ENCODE measurements around the gene EVI2B.

The EVI2B gene

DNA sequence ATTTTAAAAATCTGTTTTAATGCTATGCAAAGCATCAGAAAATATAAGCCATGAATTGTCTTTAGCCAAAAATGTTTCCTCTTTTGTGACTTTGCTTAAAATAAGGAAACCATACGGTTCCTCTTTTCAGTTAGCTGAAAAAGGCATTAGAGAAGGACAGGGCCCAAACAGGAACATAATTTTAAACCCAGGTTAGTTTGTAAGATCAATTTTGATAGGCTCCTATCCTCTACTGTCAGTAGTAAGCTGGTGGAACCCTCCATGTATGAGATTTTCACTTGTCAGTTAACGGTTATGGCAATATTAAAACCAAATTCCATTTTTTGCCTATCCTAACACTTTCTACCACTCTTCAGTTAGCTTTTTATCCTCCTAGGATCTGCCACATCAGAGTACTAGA, 4.3 kb downstream of the EVI2B start:
- TF ChIP-seq ZFX (IDR thresholded peaks at IDR 0.05; ENCODE audit: borderline replicate concordance), result no peak
- TF ChIP-seq CTCF (IDR thresholded peaks at IDR 0.05), result no peak
- no peak overlapping the region for H3K27ac ChIP-seq

- TF ChIP-seq ZFX (IDR thresholded peaks at IDR 0.05; ENCODE audit: borderline replicate concordance) (no peak), CTCF (IDR thresholded peaks at IDR 0.05) (no peak)
- H3K27ac ChIP-seq, result no peak overlapping the region
Measured at GRCh38 chr17:31308372-31309334, 5.2 kb downstream of the EVI2B start.

DNA sequence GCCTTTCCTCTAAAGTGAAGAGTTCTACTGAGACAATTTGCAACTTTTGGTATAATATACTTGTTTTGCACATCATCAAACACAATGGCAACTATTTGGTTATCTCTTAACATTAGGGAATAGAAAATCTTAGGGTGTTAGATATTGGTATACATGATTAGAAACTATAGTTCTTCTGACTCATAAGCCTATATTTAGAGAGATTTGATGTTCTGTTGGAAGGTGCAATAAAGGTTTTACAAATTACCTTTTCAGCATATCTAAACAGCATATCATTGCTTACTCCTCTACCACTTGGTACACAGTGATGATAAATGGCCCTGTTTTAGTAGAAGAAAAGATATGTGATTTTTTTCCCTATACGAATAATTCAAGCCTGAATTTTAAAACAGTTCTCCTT, 6.2 kb downstream of the EVI2B start:
- no peak overlapping the region for H3K27ac ChIP-seq
- no peak for TF ChIP-seq CTCF (IDR thresholded peaks at IDR 0.05)
- TF ChIP-seq ZFX (IDR thresholded peaks at IDR 0.05; ENCODE audit: borderline replicate concordance), result no peak

DNA sequence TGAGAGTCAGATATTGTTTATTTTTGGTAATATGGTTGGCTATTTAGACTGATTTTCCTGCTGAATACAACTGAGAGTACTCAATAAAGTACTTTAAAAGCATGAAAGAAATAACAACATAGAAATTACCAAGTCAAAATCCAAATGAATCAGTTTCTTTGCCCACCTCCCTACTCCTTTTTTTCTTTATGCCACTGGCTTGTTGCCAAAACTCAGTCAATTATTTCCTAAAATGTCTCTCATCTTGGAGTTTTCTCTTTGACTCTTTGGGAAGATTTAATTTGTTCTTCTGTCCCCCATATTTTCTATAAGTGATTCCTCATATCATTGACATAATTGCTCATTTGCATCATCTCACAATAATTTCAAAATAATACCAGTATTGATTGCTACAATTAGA, 14.2 kb downstream of the EVI2B start:
- no peak overlapping the region for H3K27ac ChIP-seq

GRCh38 chr17:31297090-31297489, 16.8 kb downstream of the EVI2B start, which contains the start of gene OMG:
Gene OMG, minus strand, starts transcription at chr17:31297239. Its CDS starts 908 bp downstream, at chr17:31296331.
- H3K27ac ChIP-seq, result no peak within 1 kb of the TSS
- no peak for TF ChIP-seq ZFX (IDR thresholded peaks at IDR 0.05; ENCODE audit: borderline replicate concordance)
- TF ChIP-seq CTCF (IDR thresholded peaks at IDR 0.05), result no peak

More for the DNA sequence above, 14.2 kb downstream of the EVI2B start:
- TF ChIP-seq CTCF (IDR thresholded peaks at IDR 0.05), result no peak
- TF ChIP-seq ZFX (IDR thresholded peaks at IDR 0.05; ENCODE audit: borderline replicate concordance), result no peak

GRCh38 chr17:31296142-31296541, 17.7 kb downstream of the EVI2B start:
- no peak overlapping the region for H3K27ac ChIP-seq
- TF ChIP-seq ZFX (IDR thresholded peaks at IDR 0.05; ENCODE audit: borderline replicate concordance) (no peak), CTCF (IDR thresholded peaks at IDR 0.05) (no peak)

DNA sequence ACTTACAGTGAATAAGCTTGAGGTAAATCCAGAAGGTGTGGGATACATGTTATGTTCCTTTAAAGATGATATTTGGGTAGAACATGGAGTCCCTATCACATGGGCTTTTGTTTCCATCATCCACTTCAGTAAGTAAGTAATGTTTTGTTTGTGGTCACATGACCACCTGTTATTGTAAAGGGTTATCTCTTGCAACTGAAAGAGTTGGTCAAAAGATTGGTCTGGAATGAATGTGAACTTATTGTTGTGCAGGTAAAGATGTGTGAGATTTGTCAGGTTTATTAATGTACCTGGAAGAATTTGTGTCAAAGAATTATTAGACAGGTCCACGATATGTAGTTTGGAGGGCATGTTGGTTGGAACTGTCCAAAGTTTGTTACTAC, 18.4 kb downstream of the EVI2B start:
- no peak overlapping the region for H3K27ac ChIP-seq
- TF ChIP-seq ZFX (IDR thresholded peaks at IDR 0.05; ENCODE audit: borderline replicate concordance) (no peak), CTCF (IDR thresholded peaks at IDR 0.05) (no peak)

Data from 22Rv1 (cell line).